Measurements from ENCODE around the gene ELP4.

DNA sequence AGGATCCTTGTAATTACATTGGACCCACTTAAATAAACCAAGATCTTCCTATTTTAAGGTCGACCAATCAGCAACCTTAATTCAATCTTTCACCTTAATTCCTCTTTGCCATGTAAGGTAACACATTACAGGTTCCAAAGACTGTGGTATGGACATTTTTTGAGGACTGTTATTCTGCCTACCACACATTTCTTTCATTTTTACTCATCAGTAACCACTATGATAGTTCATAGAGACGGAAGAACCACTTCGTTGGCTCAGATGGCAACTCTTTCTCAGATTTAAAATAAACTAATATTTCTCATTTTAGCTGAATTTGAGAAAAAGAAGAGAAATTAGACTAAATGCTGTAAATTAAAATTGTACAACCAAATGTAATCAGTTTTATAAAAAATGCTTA is 205.3 kb downstream of the ELP4 start:
- no peak for TF ChIP-seq PCBP2 (IDR thresholded peaks at IDR 0.05; ENCODE audit: low read depth, low read length, poor library complexity, severe bottlenecking)
- TF ChIP-seq, protein P1, sequence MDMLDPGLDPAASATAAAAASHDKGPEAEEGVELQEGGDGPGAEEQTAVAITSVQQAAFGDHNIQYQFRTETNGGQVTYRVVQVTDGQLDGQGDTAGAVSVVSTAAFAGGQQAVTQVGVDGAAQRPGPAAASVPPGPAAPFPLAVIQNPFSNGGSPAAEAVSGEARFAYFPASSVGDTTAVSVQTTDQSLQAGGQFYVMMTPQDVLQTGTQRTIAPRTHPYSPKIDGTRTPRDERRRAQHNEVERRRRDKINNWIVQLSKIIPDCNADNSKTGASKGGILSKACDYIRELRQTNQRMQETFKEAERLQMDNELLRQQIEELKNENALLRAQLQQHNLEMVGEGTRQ (CRISPR knock-in tag; IDR thresholded peaks at IDR 0.05): no peak
- TF ChIP-seq, protein P2, sequence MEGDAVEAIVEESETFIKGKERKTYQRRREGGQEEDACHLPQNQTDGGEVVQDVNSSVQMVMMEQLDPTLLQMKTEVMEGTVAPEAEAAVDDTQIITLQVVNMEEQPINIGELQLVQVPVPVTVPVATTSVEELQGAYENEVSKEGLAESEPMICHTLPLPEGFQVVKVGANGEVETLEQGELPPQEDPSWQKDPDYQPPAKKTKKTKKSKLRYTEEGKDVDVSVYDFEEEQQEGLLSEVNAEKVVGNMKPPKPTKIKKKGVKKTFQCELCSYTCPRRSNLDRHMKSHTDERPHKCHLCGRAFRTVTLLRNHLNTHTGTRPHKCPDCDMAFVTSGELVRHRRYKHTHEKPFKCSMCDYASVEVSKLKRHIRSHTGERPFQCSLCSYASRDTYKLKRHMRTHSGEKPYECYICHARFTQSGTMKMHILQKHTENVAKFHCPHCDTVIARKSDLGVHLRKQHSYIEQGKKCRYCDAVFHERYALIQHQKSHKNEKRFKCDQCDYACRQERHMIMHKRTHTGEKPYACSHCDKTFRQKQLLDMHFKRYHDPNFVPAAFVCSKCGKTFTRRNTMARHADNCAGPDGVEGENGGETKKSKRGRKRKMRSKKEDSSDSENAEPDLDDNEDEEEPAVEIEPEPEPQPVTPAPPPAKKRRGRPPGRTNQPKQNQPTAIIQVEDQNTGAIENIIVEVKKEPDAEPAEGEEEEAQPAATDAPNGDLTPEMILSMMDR (IDR thresholded peaks at IDR 0.05 in 2 of 3, conservative IDR thresholded peaks at IDR 0.05 in 1 of 3; ENCODE audit: insufficient read depth in 2 of 3, low read depth in 1 of 3, low read length in 3 of 3): no peak
- no peak for TF ChIP-seq ZNF133 (CRISPR knock-in tag; IDR thresholded peaks at IDR 0.05)
- no peak for TF ChIP-seq SMAD1 (IDR thresholded peaks at IDR 0.05; ENCODE audit: low read depth, low read length, partially characterized antibody)
- TF ChIP-seq, protein P3, sequence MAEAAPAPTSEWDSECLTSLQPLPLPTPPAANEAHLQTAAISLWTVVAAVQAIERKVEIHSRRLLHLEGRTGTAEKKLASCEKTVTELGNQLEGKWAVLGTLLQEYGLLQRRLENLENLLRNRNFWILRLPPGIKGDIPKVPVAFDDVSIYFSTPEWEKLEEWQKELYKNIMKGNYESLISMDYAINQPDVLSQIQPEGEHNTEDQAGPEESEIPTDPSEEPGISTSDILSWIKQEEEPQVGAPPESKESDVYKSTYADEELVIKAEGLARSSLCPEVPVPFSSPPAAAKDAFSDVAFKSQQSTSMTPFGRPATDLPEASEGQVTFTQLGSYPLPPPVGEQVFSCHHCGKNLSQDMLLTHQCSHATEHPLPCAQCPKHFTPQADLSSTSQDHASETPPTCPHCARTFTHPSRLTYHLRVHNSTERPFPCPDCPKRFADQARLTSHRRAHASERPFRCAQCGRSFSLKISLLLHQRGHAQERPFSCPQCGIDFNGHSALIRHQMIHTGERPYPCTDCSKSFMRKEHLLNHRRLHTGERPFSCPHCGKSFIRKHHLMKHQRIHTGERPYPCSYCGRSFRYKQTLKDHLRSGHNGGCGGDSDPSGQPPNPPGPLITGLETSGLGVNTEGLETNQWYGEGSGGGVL (CRISPR knock-in tag; IDR thresholded peaks at IDR 0.05): no peak
- TF ChIP-seq, protein P4, sequence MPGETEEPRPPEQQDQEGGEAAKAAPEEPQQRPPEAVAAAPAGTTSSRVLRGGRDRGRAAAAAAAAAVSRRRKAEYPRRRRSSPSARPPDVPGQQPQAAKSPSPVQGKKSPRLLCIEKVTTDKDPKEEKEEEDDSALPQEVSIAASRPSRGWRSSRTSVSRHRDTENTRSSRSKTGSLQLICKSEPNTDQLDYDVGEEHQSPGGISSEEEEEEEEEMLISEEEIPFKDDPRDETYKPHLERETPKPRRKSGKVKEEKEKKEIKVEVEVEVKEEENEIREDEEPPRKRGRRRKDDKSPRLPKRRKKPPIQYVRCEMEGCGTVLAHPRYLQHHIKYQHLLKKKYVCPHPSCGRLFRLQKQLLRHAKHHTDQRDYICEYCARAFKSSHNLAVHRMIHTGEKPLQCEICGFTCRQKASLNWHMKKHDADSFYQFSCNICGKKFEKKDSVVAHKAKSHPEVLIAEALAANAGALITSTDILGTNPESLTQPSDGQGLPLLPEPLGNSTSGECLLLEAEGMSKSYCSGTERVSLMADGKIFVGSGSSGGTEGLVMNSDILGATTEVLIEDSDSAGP (CRISPR knock-in tag; IDR thresholded peaks at IDR 0.05): no peak
- TF ChIP-seq MTF1 (CRISPR knock-in tag; IDR thresholded peaks at IDR 0.05; ENCODE audit: borderline replicate concordance): no peak
- TF ChIP-seq MXI1 (IDR thresholded peaks at IDR 0.05; ENCODE audit: low read depth, low read length): no peak
- TF ChIP-seq ETV5 (CRISPR knock-in tag; IDR thresholded peaks at IDR 0.05; ENCODE audit: low read depth): no peak
- TF ChIP-seq, protein P5, sequence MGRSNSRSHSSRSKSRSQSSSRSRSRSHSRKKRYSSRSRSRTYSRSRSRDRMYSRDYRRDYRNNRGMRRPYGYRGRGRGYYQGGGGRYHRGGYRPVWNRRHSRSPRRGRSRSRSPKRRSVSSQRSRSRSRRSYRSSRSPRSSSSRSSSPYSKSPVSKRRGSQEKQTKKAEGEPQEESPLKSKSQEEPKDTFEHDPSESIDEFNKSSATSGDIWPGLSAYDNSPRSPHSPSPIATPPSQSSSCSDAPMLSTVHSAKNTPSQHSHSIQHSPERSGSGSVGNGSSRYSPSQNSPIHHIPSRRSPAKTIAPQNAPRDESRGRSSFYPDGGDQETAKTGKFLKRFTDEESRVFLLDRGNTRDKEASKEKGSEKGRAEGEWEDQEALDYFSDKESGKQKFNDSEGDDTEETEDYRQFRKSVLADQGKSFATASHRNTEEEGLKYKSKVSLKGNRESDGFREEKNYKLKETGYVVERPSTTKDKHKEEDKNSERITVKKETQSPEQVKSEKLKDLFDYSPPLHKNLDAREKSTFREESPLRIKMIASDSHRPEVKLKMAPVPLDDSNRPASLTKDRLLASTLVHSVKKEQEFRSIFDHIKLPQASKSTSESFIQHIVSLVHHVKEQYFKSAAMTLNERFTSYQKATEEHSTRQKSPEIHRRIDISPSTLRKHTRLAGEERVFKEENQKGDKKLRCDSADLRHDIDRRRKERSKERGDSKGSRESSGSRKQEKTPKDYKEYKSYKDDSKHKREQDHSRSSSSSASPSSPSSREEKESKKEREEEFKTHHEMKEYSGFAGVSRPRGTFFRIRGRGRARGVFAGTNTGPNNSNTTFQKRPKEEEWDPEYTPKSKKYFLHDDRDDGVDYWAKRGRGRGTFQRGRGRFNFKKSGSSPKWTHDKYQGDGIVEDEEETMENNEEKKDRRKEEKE (IDR thresholded peaks at IDR 0.05; ENCODE audit: borderline replicate concordance in 1 of 2, control insufficient read depth in 1 of 2, low read depth in 2 of 2, low read length in 1 of 2): no peak

All from K562 (cell line).